GM23248 (cell line): ENCODE measurements around the gene ARL14EP. TPM values are rescaled to one million over a fixed set of nuclear protein-coding genes. Genes with fewer than 3 reads are reported as not detected.

ENCODE experiments used
- DNase-seq: peaks from one replicate; pipeline ENCODE4 v3.0.0-alpha.2; 2015
- H2AFZ ChIP-seq: fragments of 200-600 bp; sonication (generic); 2 replicates; pipeline ENCODE4 v1.6.1; 2016; ENCODE audit warnings: antibody characterized with exemption
- H3F3A ChIP-seq: fragments of 200-600 bp; sonication (generic); 2 replicates; pipeline ENCODE4 v1.6.1; 2016; ENCODE audit warnings: mild to moderate bottlenecking, antibody characterized with exemption, mixed run types; ENCODE audit not compliant: insufficient read depth
- H3K27ac ChIP-seq: fragments of 200-600 bp; sonication (generic); 2 replicates; pipeline ENCODE4 v1.5.1; 2016; ENCODE audit warnings: mild to moderate bottlenecking
- H3K27me3 ChIP-seq: fragments of 200-600 bp; sonication (generic); replicated peaks from 2 replicates; pipeline ENCODE4 v1.6.1; 2016; ENCODE audit warnings: mild to moderate bottlenecking; ENCODE audit not compliant: insufficient read depth
- H3K36me3 ChIP-seq: fragments of 200-600 bp; sonication (generic); 2 replicates; pipeline ENCODE4 v1.6.1; 2016; ENCODE audit warnings: low read depth, mild to moderate bottlenecking
- H3K4me1 ChIP-seq: fragments of 200-600 bp; sonication (generic); 2 replicates; pipeline ENCODE4 v1.6.1; 2016; ENCODE audit warnings: mild to moderate bottlenecking; ENCODE audit not compliant: insufficient read depth
- H3K4me2 ChIP-seq: fragments of 200-600 bp; sonication (generic); one replicate; pipeline ENCODE4 v1.6.1; 2016; ENCODE audit warnings: mild to moderate bottlenecking; ENCODE audit not compliant: unreplicated experiment
- H3K4me3 ChIP-seq: fragments of 200-600 bp; sonication (generic); 2 replicates; pipeline ENCODE4 v1.5.1; 2016; ENCODE audit warnings: mild to moderate bottlenecking
- H3K79me2 ChIP-seq: fragments of 200-600 bp; sonication (generic); 2 replicates; pipeline ENCODE4 v1.6.1; 2016; ENCODE audit warnings: mild to moderate bottlenecking; ENCODE audit not compliant: insufficient read depth
- H3K9ac ChIP-seq: fragments of 200-600 bp; sonication (generic); 2 replicates; pipeline ENCODE4 v1.6.1; 2016; ENCODE audit warnings: mild to moderate bottlenecking
- H3K9me2 ChIP-seq: fragments of 200-600 bp; sonication (generic); 2 replicates; pipeline ENCODE4 v1.6.1; 2016; ENCODE audit warnings: mixed run types, mild to moderate bottlenecking, moderate library complexity; ENCODE audit not compliant: insufficient read depth
- H3K9me3 ChIP-seq: fragments of 200-600 bp; sonication (generic); one replicate; pipeline ENCODE4 v1.6.1; 2017; ENCODE audit warnings: low read depth
- H4K20me1 ChIP-seq: fragments of 200-600 bp; sonication (generic); 2 replicates; pipeline ENCODE4 v1.6.0; 2016; ENCODE audit not compliant: insufficient read depth
- EZH2 ChIP-seq: fragments of 200-600 bp; sonication (generic); IDR thresholded peaks from 2 replicates; pipeline ENCODE4 v1.6.1; 2018; ENCODE audit warnings: antibody characterized with exemption, mild to moderate bottlenecking; ENCODE audit not compliant: insufficient read depth, poor library complexity, severe bottlenecking
- EZH2phosphoT487 ChIP-seq: fragments of 200-600 bp; sonication (generic); IDR thresholded peaks from 2 replicates; pipeline ENCODE4 v1.6.1; 2018; ENCODE audit warnings: antibody characterized with exemption, moderate library complexity, mild to moderate bottlenecking, low read depth; ENCODE audit not compliant: insufficient read depth
- WGBS, 2 experiments: methylation state at CpG; one replicate each; pipeline ENCODE4 v1.1.6; 2015 to 2017; ENCODE audit warnings: low lambda C conversion rate in 2 of 2, low coverage in 1 of 2; ENCODE audit errors: missing lambda C conversion rate in 2 of 2; 5-methylcytosine and 5-hydroxymethylcytosine counted together
- in situ Hi-C: fragments of 300-500 bp; cut with MboI; formaldehyde crosslinking; loops from 2 replicates; pipeline ENCODE4 v1.15.0; 2020
- polyA plus RNA-seq: library from polyadenylated mRNA; unstranded; fragments of >200 nt; fragmentation: Nextera tagmentation; extraction: Ambion mirVana; gene quantifications from 2 replicates; pipeline ENCODE4 v1.2.1, GENCODE V29; 2016
- total RNA-seq: library from RNA; depleted of rRNA; stranded (reverse); fragments of >200 nt; shearing (Covaris generic); gene quantifications from 2 replicates; pipeline ENCODE4 v1.2.3, GENCODE V29; 2014

Gene ARL14EP
- total and polyA plus RNA-seq, 2 experiments from 2014 or later: 30.2 to 34.4 TPM

DNA sequence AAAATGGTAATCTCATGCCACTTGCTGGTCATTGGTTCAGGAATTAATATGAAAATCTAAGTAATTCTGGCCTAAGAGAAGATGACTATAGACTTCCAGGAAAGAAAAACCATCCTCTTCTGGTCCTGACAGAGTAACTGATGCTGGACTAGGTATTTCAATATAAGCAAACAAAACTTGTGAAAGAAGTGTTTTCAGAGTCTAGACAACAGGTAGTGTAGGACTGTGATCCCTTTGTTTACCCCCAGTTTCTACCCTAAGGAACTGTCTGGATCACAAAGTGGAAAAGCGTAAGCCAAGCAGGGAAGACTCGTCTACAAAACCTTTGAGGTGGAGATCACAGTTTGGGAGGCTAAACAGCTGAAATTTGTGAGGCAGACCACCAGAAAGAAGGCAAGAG is 30.4 kb upstream of the ARL14EP start:
- Histone ChIP-seq H2AFZ (no peak overlapping the region), H3K9me2 (no peaks in the 10 kb centered on the region), H3K9me3 (no peaks in the 10 kb centered on the region), H3K36me3 (no peaks in the 10 kb centered on the region), H3K79me2 (no peaks in the 10 kb centered on the region), H3K4me2 (no peak overlapping the region), H3K4me3 (no peak overlapping the region), H4K20me1 (no peaks in the 10 kb centered on the region), H3K4me1 (no peaks in the 10 kb centered on the region), H3K9ac (no peak overlapping the region), H3K27me3 (peaks cover 3% of the 10 kb centered on the region; the same call in 1 of the 2 replicates), H3F3A (no peaks in the 10 kb centered on the region), H3K27ac (no peak overlapping the region)
- in situ Hi-C loops: no loop called here
- TF ChIP-seq EZH2 (no peak), EZH2phosphoT487 (no peak)
- no peak for DNase-seq
- WGBS, 2 experiments: 25 to 32% methylated on average over 2 of the region's 2 CpGs

GRCh38 chr11:30295178-30295885 is 27.6 kb upstream of the ARL14EP start:
- Histone ChIP-seq H3K36me3 (no peaks in the 10 kb centered on the region), H3K9ac (no peak overlapping the region), H3K27ac (no peak overlapping the region), H3F3A (no peaks in the 10 kb centered on the region), H3K79me2 (no peaks in the 10 kb centered on the region), H3K4me1 (no peaks in the 10 kb centered on the region), H3K4me3 (no peak overlapping the region), H3K27me3 (peaks cover 3% of the 10 kb centered on the region; the same call in 1 of the 2 replicates), H3K4me2 (no peak overlapping the region), H3K9me2 (no peaks in the 10 kb centered on the region), H3K9me3 (no peaks in the 10 kb centered on the region), H2AFZ (no peak overlapping the region), H4K20me1 (no peaks in the 10 kb centered on the region)
- WGBS, 2 experiments: 29 to 30% methylated on average over 7 to 8 of the region's 8 CpGs
- in situ Hi-C loops: no loop called here
- no peak for DNase-seq
- TF ChIP-seq EZH2 (no peak), EZH2phosphoT487 (no peak)

GRCh38 chr11:30304620-30305019 is 18.3 kb upstream of the ARL14EP start:
- TF ChIP-seq EZH2 (no peak), EZH2phosphoT487 (no peak)
- Histone ChIP-seq H3K36me3 (no peaks in the 10 kb centered on the region), H2AFZ (no peak overlapping the region), H3K4me2 (no peak overlapping the region), H4K20me1 (no peaks in the 10 kb centered on the region), H3K79me2 (no peaks in the 10 kb centered on the region), H3K9ac (no peak overlapping the region), H3K4me3 (no peak overlapping the region), H3F3A (no peaks in the 10 kb centered on the region), H3K27me3 (no peaks in the 10 kb centered on the region), H3K4me1 (no peaks in the 10 kb centered on the region), H3K27ac (no peak overlapping the region), H3K9me3 (no peaks in the 10 kb centered on the region), H3K9me2 (no peaks in the 10 kb centered on the region)
- 39 to 50% methylated on average over 1 of the region's 1 CpG for WGBS, 2 experiments
- in situ Hi-C loops: loop anchor here (25.0 kb wide), 1 partner anchor 867 kb away; no protein-coding TSS in a partner anchor
- no peak for DNase-seq

GRCh38 chr11:30310623-30311022 is 12.3 kb upstream of the ARL14EP start:
- no peaks in the 10 kb centered on the region for H3K27me3 ChIP-seq
- 81 to 84% methylated on average over 1 of the region's 1 CpG for WGBS, 2 experiments
- no peak for DNase-seq
- no peak overlapping the region for H3K4me3 ChIP-seq
- no peaks in the 10 kb centered on the region for H3K4me1 ChIP-seq
- no peaks in the 10 kb centered on the region for H3K9me2 ChIP-seq
- TF ChIP-seq EZH2: no peak
- no peak for TF ChIP-seq EZH2phosphoT487
- H2AFZ ChIP-seq: no peak overlapping the region
- no peaks in the 10 kb centered on the region for H4K20me1 ChIP-seq
- no peaks in the 10 kb centered on the region for H3K79me2 ChIP-seq
- H3K27ac ChIP-seq: no peak overlapping the region
- H3K4me2 ChIP-seq: no peak overlapping the region
- no peaks in the 10 kb centered on the region for H3F3A ChIP-seq
- H3K9ac ChIP-seq: no peak overlapping the region
- no peaks in the 10 kb centered on the region for H3K36me3 ChIP-seq
- in situ Hi-C loops: loop anchor here (25.0 kb wide), 1 partner anchor 873 kb away; no protein-coding TSS in a partner anchor
- no peaks in the 10 kb centered on the region for H3K9me3 ChIP-seq
